B cell (primary cell): ENCODE results near the gene DNAH6. TPM values are rescaled to one million over a fixed set of nuclear protein-coding genes. Genes with fewer than 3 reads are reported as not detected.

Experiments
- ATAC-seq: fragments of 200-7000 bp; cut with Tn5 transposase; one replicate; pipeline ENCODE4 v1.10.0; 2021; ENCODE audit warnings: low read depth, mild to moderate bottlenecking, moderate number of reproducible peaks, moderate library complexity
- CTCF ChIA-PET: fragments of 350-600 bp; sonication (Branson Sonifier 250); formaldehyde crosslinking; loops from one replicate; lab custom pipeline; 2021; ENCODE audit warnings: antibody characterized with exemption, inconsistent platforms; lab: Charles Lee
- POLR2A ChIA-PET: fragments of 350-600 bp; sonication (Branson Sonifier 250); formaldehyde crosslinking; loops from one replicate; lab custom pipeline; 2021; ENCODE audit warnings: antibody characterized with exemption; lab: Charles Lee
- DNase-seq: peaks from one replicate; pipeline ENCODE4 v3.0.0; 2013
- H2AFZ ChIP-seq: 2 replicates; pipeline ENCODE4 v1.6.1; 2012; ENCODE audit warnings: mild to moderate bottlenecking, low read depth, low read length; ENCODE audit not compliant: insufficient read depth, poor library complexity, severe bottlenecking
- H3K27ac ChIP-seq, 2 donors: 1 replicate in 1 of 2; 2 replicates in 1 of 2; pipeline ENCODE4 v1.5.1; 2012 to 2013; ENCODE audit warnings: low read length in 2 of 2, mild to moderate bottlenecking in 2 of 2, moderate library complexity in 1 of 2
- H3K27me3 ChIP-seq, 4 experiments: fragments of 200-600 bp in 1 of 4; sonication (generic) in 1 of 4; replicated peaks in 1 of 4; 1 replicate in 2 of 4; 2 replicates in 2 of 4; pipeline versions ENCODE4 v1.6.1 to v1.7.0; 2013 to 2016; ENCODE audit warnings: low read length in 3 of 4, mild to moderate bottlenecking in 2 of 4, mixed read lengths in 1 of 4, moderate library complexity in 1 of 4; ENCODE audit not compliant: insufficient read depth in 4 of 4, control insufficient read depth in 3 of 4; ENCODE audit errors: control extremely low read depth in 1 of 4
- H3K36me3 ChIP-seq, 2 experiments: replicated peaks in 1 of 2; 1 replicate in 1 of 2; 2 replicates in 1 of 2; pipeline versions ENCODE4 v1.6.1 to v1.7.1; 2013; ENCODE audit warnings: low read length in 1 of 2; ENCODE audit not compliant: insufficient read depth in 2 of 2, control insufficient read depth in 1 of 2; ENCODE audit errors: control extremely low read depth in 1 of 2, extremely low read depth in 1 of 2
- H3K4me1 ChIP-seq, 2 donors: fragments of 200-600 bp in 1 of 2; sonication (generic) in 1 of 2; 1 replicate in 1 of 2; 2 replicates in 1 of 2; pipeline versions ENCODE4 v1.5.1 to v1.6.1; 2013 to 2017; ENCODE audit warnings: low read length in 2 of 2; ENCODE audit not compliant: control insufficient read depth in 2 of 2, insufficient read depth in 2 of 2
- H3K4me2 ChIP-seq: replicated peaks from 2 replicates; pipeline ENCODE3; 2012; ENCODE audit warnings: mild to moderate bottlenecking, low read depth, low read length; ENCODE audit not compliant: poor library complexity, severe bottlenecking
- H3K4me3 ChIP-seq, 5 experiments: fragments of 200-600 bp in 1 of 5; sonication (generic) in 1 of 5; 1 replicate in 3 of 5; 2 replicates in 2 of 5; pipeline versions ENCODE4 v1.5.1 to v1.7.0; 2011 to 2016; ENCODE audit warnings: low read length in 4 of 5, mild to moderate bottlenecking in 4 of 5, low read depth in 2 of 5, control low read depth in 1 of 5, moderate library complexity in 1 of 5; ENCODE audit not compliant: insufficient read depth in 1 of 5; ENCODE audit errors: control extremely low read depth in 1 of 5, extremely low read depth in 1 of 5
- H3K79me2 ChIP-seq: fragments of 200-600 bp; sonication (generic); one replicate; pipeline ENCODE4 v1.6.0; 2016; ENCODE audit warnings: low read length; ENCODE audit not compliant: control insufficient read depth, insufficient read depth
- H3K9ac ChIP-seq: fragments of 200-600 bp; sonication (generic); 2 replicates; pipeline ENCODE4 v1.6.1; 2017; ENCODE audit warnings: mild to moderate bottlenecking, low read length, moderate library complexity
- H3K9me3 ChIP-seq, 3 donors: one replicate each; pipeline versions ENCODE4 v1.6.1 to v1.7.1; 2013; ENCODE audit warnings: low read length in 2 of 3; ENCODE audit not compliant: control insufficient read depth in 2 of 3, insufficient read depth in 1 of 3; ENCODE audit errors: control extremely low read depth in 1 of 3
- H4K20me1 ChIP-seq: 2 replicates; pipeline ENCODE4 v1.6.0; 2012; ENCODE audit warnings: mild to moderate bottlenecking, low read length; ENCODE audit not compliant: insufficient read depth, control insufficient read depth, poor library complexity, severe bottlenecking
- H3K27ac Mint-ChIP-seq: one replicate; pipeline ENCODE4 v1.8.0; 2021; ENCODE audit warnings: mixed read lengths
- H3K27me3 Mint-ChIP-seq: one replicate; pipeline ENCODE4 v1.8.0; 2021; ENCODE audit warnings: mixed read lengths
- H3K4me1 Mint-ChIP-seq: one replicate; pipeline ENCODE4 v1.8.0; 2021; ENCODE audit warnings: mixed read lengths
- H3K4me3 Mint-ChIP-seq: one replicate; pipeline ENCODE4 v1.8.0; 2021; ENCODE audit warnings: mixed read lengths
- H3K9me3 Mint-ChIP-seq: one replicate; pipeline ENCODE4 v1.8.0; 2022; ENCODE audit warnings: mixed read lengths; ENCODE audit not compliant: insufficient read depth
- EZH2 ChIP-seq: IDR thresholded peaks from 2 replicates; pipeline ENCODE4 v1.6.1; 2012; ENCODE audit warnings: borderline replicate concordance, low read depth, mild to moderate bottlenecking, moderate library complexity, low read length; ENCODE audit not compliant: insufficient read depth, poor library complexity, severe bottlenecking
- WGBS: methylation state at CpG from one replicate; pipeline ENCODE4 v1.1.5; 2013; ENCODE audit warnings: missing lambda C conversion rate; ENCODE audit not compliant: insufficient coverage; 5-methylcytosine and 5-hydroxymethylcytosine counted together
- intact Hi-C: fragments of 100-400 bp; cut with micrococcal nuclease; formaldehyde crosslinking; loops from one replicate; pipeline ENCODE4 v1.10.0; 2022
- polyA plus RNA-seq: library from polyadenylated mRNA; depleted of rRNA; stranded (reverse); fragments of >200 nt; gene quantifications from 2 replicates; pipeline ENCODE4 v1.2.3, GENCODE V29; 2012
- total RNA-seq, 2 donors: library from RNA; stranded (reverse); fragments of 120-200 nt in 1 of 2; gene quantifications; 1 replicate in 1 of 2; 2 replicates in 1 of 2; pipeline versions ENCODE4 v1.2.3 to v1.2.4, GENCODE V29; 2013 to 2022
- TF ChIP-seq, protein P1 (sequence below): fragments of 200-600 bp; IDR thresholded peaks from one replicate; pipeline ENCODE4 v1.8.0; 2022; ENCODE audit warnings: antibody characterized with exemption, mild to moderate bottlenecking

DNAH6 gene
- total and polyA plus RNA-seq, 2 donors (not counting 1 experiment from before 2014, with no cell fraction given) = 0.01 to 1.9 TPM

DNA sequence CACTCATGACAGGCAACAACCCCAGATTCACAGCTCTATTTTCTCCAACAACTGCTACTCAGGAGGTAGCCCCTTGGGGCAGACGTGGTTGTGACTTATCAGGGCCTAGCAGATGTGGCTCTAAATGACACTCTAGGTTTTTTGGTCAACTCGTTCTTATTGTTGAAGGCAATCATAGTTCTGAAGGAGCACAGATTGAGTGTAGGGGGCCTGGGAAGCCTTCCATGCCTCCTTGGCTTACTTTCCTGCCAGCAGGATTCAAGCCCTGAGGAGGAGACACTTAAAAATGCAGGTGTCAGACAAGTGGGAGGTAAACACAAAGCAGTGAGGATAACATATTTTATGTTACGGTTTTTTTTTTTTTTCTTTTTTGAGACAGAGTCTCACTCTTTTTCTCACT is 33.7 kb upstream of the DNAH6 start:
- CTCF ChIA-PET = no interaction called here

DNA sequence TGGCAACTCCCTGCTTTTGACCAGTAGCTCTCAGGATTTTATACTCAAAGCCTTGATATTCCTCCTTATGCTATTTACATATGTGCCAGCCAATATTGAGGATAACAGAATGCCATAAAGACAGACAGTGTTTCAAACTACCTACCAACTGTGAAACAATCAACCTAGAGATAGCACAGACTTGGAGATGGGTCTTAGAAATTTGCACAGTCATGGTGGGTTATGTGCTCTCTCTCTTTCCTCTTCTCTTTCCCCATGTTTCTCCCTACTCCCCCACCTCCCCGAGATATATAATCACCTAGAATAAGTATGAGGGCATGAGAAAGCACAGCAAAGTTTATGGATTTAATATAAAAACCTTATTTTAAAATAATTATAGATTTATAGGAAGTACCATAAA is 33.0 kb upstream of the DNAH6 start:
- Histone ChIP-seq H3K9ac (no peak overlapping the region), H3K27me3 (no peaks in the 10 kb centered on the region), H3K27ac (no peak overlapping the region), H2AFZ (no peak overlapping the region), H3K9me3 (no peaks in the 10 kb centered on the region), H3K4me3 (no peak overlapping the region), H3K79me2 (no peaks in the 10 kb centered on the region), H3K4me1 (no peaks in the 10 kb centered on the region), H3K36me3 (no peaks in the 10 kb centered on the region), H3K4me2 (no peak overlapping the region), H4K20me1 (no peaks in the 10 kb centered on the region)
- intact Hi-C loops = no loop called here
- TF ChIP-seq EZH2 = no peak
- TF ChIP-seq, protein P1, sequence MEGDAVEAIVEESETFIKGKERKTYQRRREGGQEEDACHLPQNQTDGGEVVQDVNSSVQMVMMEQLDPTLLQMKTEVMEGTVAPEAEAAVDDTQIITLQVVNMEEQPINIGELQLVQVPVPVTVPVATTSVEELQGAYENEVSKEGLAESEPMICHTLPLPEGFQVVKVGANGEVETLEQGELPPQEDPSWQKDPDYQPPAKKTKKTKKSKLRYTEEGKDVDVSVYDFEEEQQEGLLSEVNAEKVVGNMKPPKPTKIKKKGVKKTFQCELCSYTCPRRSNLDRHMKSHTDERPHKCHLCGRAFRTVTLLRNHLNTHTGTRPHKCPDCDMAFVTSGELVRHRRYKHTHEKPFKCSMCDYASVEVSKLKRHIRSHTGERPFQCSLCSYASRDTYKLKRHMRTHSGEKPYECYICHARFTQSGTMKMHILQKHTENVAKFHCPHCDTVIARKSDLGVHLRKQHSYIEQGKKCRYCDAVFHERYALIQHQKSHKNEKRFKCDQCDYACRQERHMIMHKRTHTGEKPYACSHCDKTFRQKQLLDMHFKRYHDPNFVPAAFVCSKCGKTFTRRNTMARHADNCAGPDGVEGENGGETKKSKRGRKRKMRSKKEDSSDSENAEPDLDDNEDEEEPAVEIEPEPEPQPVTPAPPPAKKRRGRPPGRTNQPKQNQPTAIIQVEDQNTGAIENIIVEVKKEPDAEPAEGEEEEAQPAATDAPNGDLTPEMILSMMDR = no peak
- no peaks in the 10 kb centered on the region for H3K9me3 Mint-ChIP-seq
- DNase-seq = no peak
- no CpG with 5 or more reads among the region's 1 CpG for WGBS
- no peak overlapping the region for H3K4me3 Mint-ChIP-seq
- no peak for ATAC-seq
- no peaks in the 10 kb centered on the region for H3K27me3 Mint-ChIP-seq
- ChIA-PET CTCF (no interaction called here), POLR2A (no interaction called here)
- H3K4me1 Mint-ChIP-seq = no peaks in the 10 kb centered on the region
- H3K27ac Mint-ChIP-seq = no peak overlapping the region

More for the DNA sequence above, 33.7 kb upstream of the DNAH6 start:
- Histone ChIP-seq H3K9ac (no peak overlapping the region), H3K36me3 (no peaks in the 10 kb centered on the region), H4K20me1 (no peaks in the 10 kb centered on the region), H3K27me3 (no peaks in the 10 kb centered on the region), H3K4me1 (no peaks in the 10 kb centered on the region), H3K79me2 (no peaks in the 10 kb centered on the region), H3K4me2 (no peak overlapping the region), H3K27ac (no peak overlapping the region), H2AFZ (no peak overlapping the region), H3K9me3 (peaks cover 0 to 3% (median 0%) of the 10 kb centered on the region in 3 donors), H3K4me3 (no peak overlapping the region)
- TF ChIP-seq EZH2 = no peak
- TF ChIP-seq, protein P1 = no peak
- no peaks in the 10 kb centered on the region for H3K4me1 Mint-ChIP-seq
- POLR2A ChIA-PET = no interaction called here
- DNase-seq (no peak), ATAC-seq (no peak)
- H3K27me3 Mint-ChIP-seq = no peaks in the 10 kb centered on the region
- H3K9me3 Mint-ChIP-seq = peaks cover 3% of the 10 kb centered on the region
- no peak overlapping the region for H3K4me3 Mint-ChIP-seq
- intact Hi-C loops = no loop called here
- no peak overlapping the region for H3K27ac Mint-ChIP-seq
- WGBS = 29% methylated on average over 2 of the region's 3 CpGs
